Omental fat pad (tissue), 4 donors: ENCODE measurements around the gene RIPK4. TPM values are rescaled to one million over a fixed set of nuclear protein-coding genes. Genes with fewer than 3 reads are reported as not detected.

Experiments used
- ATAC-seq: fragments of 150-250 bp; one replicate; pipeline ENCODE4 v1.9.1; 2016; ENCODE audit warnings: mild to moderate bottlenecking, moderate library complexity; ENCODE audit not compliant: low FRiP score
- DNase-seq: peaks from one replicate; pipeline ENCODE4 v3.0.0-alpha.2; 2019; ENCODE audit warnings: low spot score
- CTCF ChIP-seq, 3 donors: fragments of 450-650 bp; IDR thresholded peaks; one replicate each; pipeline ENCODE4 v1.5.1; 2016 to 2017; ENCODE audit warnings: antibody characterized with exemption in 3 of 3, mild to moderate bottlenecking in 3 of 3, moderate library complexity in 2 of 3
- small RNA-seq: library from RNA; depleted of rRNA; stranded (forward); fragments of <200 nt; gene quantifications from one replicate; pipeline ENCODE3, GENCODE V24; 2016
- total RNA-seq, 4 donors: library from RNA; depleted of rRNA; stranded (reverse); fragments of >200 nt; gene quantifications; one replicate each; pipeline ENCODE4 v1.1.0, GENCODE V29; 2016

The RIPK4 gene
- total RNA-seq, 4 donors from 2014 or later = 2.5 to 17.7 (median 4.9) TPM; not detected in 1

GRCh38 chr21:41691205-41692184, 75.4 kb downstream of the RIPK4 start:
- ATAC-seq = no peak
- no peak for TF ChIP-seq CTCF (IDR thresholded peaks at IDR 0.05)
- no peak for DNase-seq

Small RNA genes within 50 kb of the gene (small RNA-seq; reads per million reads assigned to genes)
- not detected for gene MIR6814

Other genes with a start within 250 kb of the RIPK4 start
- 10 to 100 TPM in 2 of 4 donors, 1 to 10 TPM in 2; 5.3 to 20.8 (median 13.6) TPM for gene PRDM15, start 112.3 kb upstream of the RIPK4 start, total RNA-seq
- 100 to 1,000 TPM in 2 of 4 donors, 10 to 100 TPM in 2; 57.7 to 264 (median 96.4) TPM for gene C2CD2, start 187.0 kb upstream of the RIPK4 start, total RNA-seq
- gene ZBTB21, start 243.3 kb upstream of the RIPK4 start, total RNA-seq = 10 to 100 TPM; 11.6 to 27.8 (median 18.9) TPM